Activated T-cell treated with anti-CD3 and anti-CD28 coated beads for 24 hours (primary cell): ENCODE measurements around the gene CFAP410.
"Not testable (repeated sequence)": the region's sequence is repeated elsewhere in the genome, so short reads cannot be mapped to it uniquely, and the experiment has no call there.

Experiments used
- DNase-seq: peaks from one replicate; pipeline ENCODE4 v3.0.0-alpha.2; 2020; ENCODE audit warnings: low read depth

Gene CFAP410

DNA sequence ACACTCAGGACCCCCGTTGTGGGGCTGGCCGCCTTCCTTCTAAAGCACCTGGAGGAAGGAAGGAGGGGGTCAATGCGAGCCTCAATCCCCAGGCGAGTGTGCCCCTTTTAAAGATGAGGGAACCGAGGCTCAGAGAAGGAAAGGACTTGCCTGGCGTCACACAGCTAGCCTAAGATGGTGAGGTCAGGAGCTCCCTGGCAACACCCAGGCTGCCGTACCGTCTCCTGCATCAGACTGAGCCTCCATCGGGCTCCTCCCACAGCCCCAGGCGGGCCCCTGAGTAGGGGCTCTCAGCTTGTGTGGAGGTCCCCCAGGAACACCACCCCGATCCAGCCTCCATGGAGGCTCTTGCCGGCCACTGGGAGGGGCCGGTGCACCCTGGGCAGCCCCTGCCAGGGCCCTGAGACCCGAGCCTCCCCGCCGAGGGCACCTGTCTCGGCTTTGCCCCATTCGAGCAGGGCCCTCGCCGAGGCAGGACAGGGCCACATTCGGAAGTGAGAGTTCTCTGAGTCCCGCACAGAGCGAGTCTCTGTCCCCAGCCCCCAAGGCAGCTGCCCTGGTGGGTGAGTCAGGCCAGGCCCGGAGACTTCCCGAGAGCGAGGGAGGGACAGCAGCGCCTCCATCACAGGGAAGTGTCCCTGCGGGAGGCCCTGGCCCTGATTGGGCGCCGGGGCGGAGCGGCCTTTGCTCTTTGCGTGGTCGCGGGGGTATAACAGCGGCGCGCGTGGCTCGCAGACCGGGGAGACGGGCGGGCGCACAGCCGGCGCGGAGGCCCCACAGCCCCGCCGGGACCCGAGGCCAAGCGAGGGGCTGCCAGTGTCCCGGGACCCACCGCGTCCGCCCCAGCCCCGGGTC lies 53.8 kb downstream of the CFAP410 start, which contains the start of gene AIRE:
TSS of gene AIRE (plus strand) at position 739 of the 855 bp plus-strand sequence. CDS start 131 bp downstream, outside the sequence.
- DNase-seq = no peak

GRCh38 chr21:44283948-44284347 lies 55.2 kb downstream of the CFAP410 start:
- no peak for DNase-seq

GRCh38 chr21:44283211-44283785 lies 55.9 kb downstream of the CFAP410 start:
- not testable (repeated sequence) for DNase-seq

- no peak for DNase-seq
Observed at GRCh38 chr21:44282370-44282769, 56.8 kb downstream of the CFAP410 start.

DNA sequence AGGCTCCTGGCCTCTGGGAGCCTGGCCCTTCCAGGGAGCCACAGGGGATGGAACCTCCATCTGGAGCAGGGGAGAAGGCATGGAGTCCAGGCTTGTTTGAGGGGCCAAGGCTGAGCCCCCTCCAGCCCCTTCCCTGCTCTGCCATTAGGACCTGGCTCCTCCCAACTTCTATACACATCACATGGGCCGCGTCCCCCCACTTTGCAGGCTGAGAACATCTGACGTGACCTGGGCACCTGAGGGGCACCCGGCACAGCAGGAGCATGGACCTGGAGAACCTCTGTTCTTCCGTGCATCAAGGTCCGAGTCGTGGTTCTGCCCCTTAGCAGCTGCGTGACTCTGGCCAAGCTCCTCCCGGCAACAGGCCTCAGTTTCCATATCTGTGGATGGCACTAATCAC lies 57.4 kb downstream of the CFAP410 start:
- no peak for DNase-seq

GRCh38 chr21:44279354-44280260 lies 59.6 kb downstream of the CFAP410 start:
- DNase-seq = no peak
